LNCAP (cell line): Measurements from ENCODE around the gene SMARCA5.

Experiments used
- TF ChIP-seq, protein P1 (sequence below): fragments of 450-650 bp; IDR thresholded peaks from 2 replicates; pipeline ENCODE4 v1.5.1; 2017; ENCODE audit warnings: mild to moderate bottlenecking

The SMARCA5 gene

DNA sequence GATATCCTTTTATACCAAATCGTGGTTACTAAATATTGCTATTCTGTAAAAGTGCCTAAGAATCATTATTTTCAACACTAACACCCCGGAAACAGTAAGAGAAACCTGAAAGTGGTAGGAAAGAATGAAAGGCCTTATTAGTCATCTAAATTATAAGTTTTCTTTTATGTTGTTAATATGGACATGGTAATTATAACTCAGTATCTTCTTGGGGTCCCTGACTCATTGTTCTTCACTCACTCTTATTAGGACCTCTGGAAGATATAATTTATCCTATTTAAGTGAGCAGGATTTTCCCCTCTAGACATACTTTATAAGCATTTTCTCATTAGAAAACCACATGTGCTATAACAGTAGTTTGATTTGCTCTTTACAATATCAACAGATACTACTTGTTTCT, 51.0 kb downstream of the SMARCA5 start:
- TF ChIP-seq, protein P1, sequence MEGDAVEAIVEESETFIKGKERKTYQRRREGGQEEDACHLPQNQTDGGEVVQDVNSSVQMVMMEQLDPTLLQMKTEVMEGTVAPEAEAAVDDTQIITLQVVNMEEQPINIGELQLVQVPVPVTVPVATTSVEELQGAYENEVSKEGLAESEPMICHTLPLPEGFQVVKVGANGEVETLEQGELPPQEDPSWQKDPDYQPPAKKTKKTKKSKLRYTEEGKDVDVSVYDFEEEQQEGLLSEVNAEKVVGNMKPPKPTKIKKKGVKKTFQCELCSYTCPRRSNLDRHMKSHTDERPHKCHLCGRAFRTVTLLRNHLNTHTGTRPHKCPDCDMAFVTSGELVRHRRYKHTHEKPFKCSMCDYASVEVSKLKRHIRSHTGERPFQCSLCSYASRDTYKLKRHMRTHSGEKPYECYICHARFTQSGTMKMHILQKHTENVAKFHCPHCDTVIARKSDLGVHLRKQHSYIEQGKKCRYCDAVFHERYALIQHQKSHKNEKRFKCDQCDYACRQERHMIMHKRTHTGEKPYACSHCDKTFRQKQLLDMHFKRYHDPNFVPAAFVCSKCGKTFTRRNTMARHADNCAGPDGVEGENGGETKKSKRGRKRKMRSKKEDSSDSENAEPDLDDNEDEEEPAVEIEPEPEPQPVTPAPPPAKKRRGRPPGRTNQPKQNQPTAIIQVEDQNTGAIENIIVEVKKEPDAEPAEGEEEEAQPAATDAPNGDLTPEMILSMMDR = no peak

- TF ChIP-seq, protein P1 = no peak
Observed at GRCh38 chr4:143575331-143575730, 61.8 kb downstream of the SMARCA5 start.

- TF ChIP-seq, protein P1 = no peak
Observed at GRCh38 chr4:143581331-143581946, 67.9 kb downstream of the SMARCA5 start.

DNA sequence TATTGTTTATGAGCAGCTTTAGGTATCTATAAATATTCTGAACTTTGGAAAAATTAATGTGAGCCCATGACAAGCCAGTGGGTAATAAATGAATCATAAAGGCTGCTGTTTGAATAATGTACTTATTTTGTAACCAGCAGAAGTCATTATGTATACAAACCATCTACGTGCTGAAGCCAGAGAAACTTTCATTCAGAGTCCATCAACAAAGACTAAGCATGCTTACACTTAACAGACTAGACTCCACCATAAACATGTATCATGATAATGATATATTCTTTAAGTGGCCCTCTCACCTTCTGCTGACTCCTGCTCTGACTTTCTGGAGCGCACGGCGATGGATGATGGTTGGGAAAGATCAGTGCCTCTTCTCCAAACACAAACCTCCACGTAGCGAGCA, 72.0 kb downstream of the SMARCA5 start:
- TF ChIP-seq, protein P1 = no peak

DNA sequence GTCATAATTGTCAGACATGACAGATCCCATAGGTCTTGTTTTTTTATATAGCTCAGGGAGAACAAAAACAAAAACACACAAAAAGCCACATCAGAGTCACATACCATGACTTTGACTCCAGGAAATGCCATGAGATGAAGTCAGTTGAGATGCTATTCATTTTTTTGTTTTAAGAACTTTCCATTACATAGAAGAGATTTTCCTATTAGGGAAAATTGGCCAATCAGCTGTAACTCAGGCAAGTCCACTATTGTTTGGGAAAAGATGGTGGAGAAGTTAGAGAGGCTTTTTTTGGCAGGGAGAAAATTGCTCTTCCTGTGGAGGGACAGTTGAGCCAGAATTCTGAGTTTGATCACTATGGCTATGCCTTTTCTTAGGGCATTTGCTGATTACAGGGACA, 72.6 kb downstream of the SMARCA5 start:
- TF ChIP-seq, protein P1 = no peak

DNA sequence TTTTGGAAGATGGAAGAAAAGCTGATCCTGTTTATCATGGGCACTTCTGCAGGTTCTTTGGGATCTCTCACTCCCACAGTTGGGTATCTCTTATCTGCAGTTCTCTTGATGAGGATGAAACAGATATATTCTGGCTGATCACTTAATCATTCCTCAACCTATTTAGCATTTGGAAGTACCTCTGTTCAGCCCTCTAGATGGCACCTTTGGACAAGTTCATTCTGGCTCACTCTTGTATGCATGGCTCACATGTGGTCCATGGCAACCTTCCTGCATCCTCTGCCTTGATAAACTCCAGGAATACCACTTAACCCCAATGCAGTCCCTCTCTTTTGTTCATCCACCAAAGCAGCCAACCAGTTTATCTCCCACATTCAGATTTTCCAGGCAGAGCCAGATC, 74.2 kb downstream of the SMARCA5 start:
- TF ChIP-seq, protein P1 = no peak; the same call in 1 of the 2 replicates

DNA sequence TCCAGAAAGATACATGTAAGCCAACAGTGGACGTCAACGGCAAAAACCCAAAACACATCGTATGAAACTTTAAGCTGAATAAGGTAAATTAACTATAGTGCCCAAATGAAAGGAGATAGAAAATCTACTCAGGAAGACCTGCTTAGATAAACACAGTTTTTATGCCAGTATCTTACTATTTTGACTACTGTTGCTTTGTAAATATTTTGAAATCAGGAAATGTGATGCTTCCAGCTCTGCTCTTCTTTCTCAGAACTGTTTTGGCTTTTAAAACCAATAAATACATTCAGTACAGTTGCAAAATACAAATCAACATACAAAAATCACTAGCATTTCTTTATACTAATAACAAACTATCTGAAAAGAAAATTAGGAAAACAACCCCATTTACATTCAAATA, 83.8 kb downstream of the SMARCA5 start:
- TF ChIP-seq, protein P1 = no peak

DNA sequence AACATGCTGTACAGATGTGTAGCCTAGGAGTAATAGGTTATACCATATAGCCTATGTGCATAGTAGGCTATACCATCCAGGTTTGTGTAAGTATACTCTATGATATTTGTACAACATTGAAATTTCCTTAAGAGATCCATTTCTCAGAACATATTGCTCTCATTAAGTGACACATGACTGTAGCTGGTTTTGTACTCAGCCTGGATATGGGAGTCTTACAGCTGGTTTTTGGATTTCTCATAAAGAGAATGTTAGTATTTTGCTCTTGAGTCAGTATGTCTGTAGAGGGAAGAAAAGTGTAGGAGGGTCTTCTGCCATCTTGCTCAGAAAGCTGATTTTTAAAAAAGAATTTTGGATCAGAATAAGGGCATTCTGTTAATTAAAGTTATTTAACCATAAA, 85.3 kb downstream of the SMARCA5 start:
- TF ChIP-seq, protein P1 = no peak
